Measurements from ENCODE around the gene MEDAG.

The MEDAG gene

DNA sequence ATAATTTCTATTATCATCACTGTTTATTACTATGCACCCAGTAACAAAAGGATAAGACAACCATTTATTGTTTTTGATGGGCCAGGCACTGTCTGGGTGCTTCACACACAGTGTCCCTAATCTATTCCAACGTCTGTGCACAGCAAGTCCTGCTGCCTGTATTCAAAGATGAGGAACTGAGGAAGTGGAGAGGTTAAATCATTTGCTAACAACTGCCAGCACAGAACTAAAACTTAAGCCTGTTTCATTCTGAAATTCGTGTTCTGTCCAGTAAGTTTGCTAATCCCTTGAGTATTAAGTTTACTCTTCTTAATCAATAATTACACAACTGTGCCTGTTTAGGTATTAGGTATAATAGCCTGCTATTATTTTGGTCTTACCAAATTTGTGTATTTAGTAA is 68.3 kb downstream of the MEDAG start:
- Histone ChIP-seq H3K36me3 (ENCODE audit: control insufficient read depth, insufficient read depth, low read length) (no peaks in the 10 kb centered on the region), H3K27me3 (ENCODE audit: control insufficient read depth, insufficient read depth, low read length) (no peaks in the 10 kb centered on the region), H3K9me3 (ENCODE audit: control insufficient read depth, insufficient read depth, low read length) (no peaks in the 10 kb centered on the region), H3K9ac (ENCODE audit: low read depth, low read length) (no peak overlapping the region), H3K4me3 (ENCODE audit: low read depth, low read length) (no peak overlapping the region), H3K4me1 (ENCODE audit: control insufficient read depth, insufficient read depth, low read length) (no peaks in the 10 kb centered on the region)
